ENCODE results near the gene STAG1. TPM values are rescaled to one million over a fixed set of nuclear protein-coding genes. Genes with fewer than 3 reads are reported as not detected.

The STAG1 gene
- total and polyA plus RNA-seq, 2 experiments from 2014 or later = 9.0 to 21.9 TPM

DNA sequence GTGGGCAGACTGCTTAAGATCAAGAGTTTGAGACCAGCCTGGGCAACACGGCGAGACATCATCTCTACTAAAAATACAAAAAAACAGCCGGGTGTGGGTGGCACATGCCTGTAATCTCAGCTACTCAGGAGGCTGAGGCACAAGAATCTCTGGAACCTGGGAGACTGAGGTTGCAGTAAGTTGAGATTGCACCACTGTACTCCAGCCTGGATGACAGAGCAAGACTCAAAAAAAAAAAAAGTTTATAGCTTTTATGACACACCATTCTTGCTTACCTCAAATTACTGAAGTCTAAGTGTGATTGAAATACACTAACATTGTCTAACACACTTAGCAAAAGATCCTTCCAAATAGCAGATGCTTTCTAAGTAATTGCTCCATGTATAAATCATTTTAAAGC is 207.6 kb downstream of the STAG1 start (continued):
- TF ChIP-seq, protein P1, sequence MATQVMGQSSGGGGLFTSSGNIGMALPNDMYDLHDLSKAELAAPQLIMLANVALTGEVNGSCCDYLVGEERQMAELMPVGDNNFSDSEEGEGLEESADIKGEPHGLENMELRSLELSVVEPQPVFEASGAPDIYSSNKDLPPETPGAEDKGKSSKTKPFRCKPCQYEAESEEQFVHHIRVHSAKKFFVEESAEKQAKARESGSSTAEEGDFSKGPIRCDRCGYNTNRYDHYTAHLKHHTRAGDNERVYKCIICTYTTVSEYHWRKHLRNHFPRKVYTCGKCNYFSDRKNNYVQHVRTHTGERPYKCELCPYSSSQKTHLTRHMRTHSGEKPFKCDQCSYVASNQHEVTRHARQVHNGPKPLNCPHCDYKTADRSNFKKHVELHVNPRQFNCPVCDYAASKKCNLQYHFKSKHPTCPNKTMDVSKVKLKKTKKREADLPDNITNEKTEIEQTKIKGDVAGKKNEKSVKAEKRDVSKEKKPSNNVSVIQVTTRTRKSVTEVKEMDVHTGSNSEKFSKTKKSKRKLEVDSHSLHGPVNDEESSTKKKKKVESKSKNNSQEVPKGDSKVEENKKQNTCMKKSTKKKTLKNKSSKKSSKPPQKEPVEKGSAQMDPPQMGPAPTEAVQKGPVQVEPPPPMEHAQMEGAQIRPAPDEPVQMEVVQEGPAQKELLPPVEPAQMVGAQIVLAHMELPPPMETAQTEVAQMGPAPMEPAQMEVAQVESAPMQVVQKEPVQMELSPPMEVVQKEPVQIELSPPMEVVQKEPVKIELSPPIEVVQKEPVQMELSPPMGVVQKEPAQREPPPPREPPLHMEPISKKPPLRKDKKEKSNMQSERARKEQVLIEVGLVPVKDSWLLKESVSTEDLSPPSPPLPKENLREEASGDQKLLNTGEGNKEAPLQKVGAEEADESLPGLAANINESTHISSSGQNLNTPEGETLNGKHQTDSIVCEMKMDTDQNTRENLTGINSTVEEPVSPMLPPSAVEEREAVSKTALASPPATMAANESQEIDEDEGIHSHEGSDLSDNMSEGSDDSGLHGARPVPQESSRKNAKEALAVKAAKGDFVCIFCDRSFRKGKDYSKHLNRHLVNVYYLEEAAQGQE (IDR thresholded peaks at IDR 0.05; ENCODE audit: unreplicated experiment) = no peak
- TF ChIP-seq ETS1 (IDR thresholded peaks at IDR 0.05) = no peak

DNA sequence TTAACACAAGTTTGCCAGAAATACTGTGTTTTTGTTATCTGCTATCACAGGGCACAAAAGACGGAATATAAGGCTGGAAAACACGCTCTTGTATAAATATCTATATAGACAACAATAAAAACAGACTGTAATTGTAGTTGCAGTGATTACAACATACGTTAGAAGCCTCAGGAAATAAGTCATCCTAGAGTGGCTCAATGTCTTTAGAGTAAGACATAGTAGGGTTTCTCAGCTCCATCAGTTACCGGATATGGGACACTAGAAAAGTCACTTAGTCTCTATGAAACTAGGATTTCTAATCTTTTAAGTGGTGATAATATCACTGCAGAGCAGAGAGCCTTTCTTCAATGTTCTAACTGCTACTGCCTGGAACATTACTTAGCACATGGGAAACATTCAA is 208.8 kb downstream of the STAG1 start:
- Histone ChIP-seq H3K79me2 (replicated peaks; ENCODE audit: insufficient read depth) (no peaks in the 10 kb centered on the region), H2AFZ (no peak overlapping the region), H3K27ac (ENCODE audit: low read depth) (no peak overlapping the region), H3F3A (replicated peaks; ENCODE audit: low read depth) (no peaks in the 10 kb centered on the region), H3K4me3 (no peak overlapping the region), H4K20me1 (replicated peaks; ENCODE audit: insufficient read depth) (no peaks in the 10 kb centered on the region), H3K27me3 (ENCODE audit: insufficient read depth) (no peaks in the 10 kb centered on the region), H3K4me2 (no peak overlapping the region), H3K9me2 (ENCODE audit: insufficient read depth) (no peaks in the 10 kb centered on the region), H3K4me1 (ENCODE audit: insufficient read depth) (peaks cover 8% of the 10 kb centered on the region; the same call in 1 of the 2 replicates), H3K36me3 (ENCODE audit: insufficient read depth) (no peaks in the 10 kb centered on the region)
- no peak for DNase-seq (ENCODE audit: low spot score)
- Mint-ChIP-seq H3K9me3 (no peaks in the 10 kb centered on the region), H3K36me3 (ENCODE audit: low read depth) (no peaks in the 10 kb centered on the region; the same call in 2 of the 3 replicates), H3K27ac (no peak overlapping the region), H3K4me3 (no peak overlapping the region), H3K4me1 (peaks cover 8% of the 10 kb centered on the region; the same call in 2 of the 3 replicates), H3K27me3 (ENCODE audit: insufficient read depth, low read depth, poor library complexity) (no peaks in the 10 kb centered on the region)
- no peak for TF ChIP-seq STAT1 (IDR thresholded peaks at IDR 0.05; ENCODE audit: unreplicated experiment)
- TF ChIP-seq JUNB (IDR thresholded peaks at IDR 0.05; ENCODE audit: unreplicated experiment) = no peak
- TF ChIP-seq ZNF462 (CRISPR knock-in tag; IDR thresholded peaks at IDR 0.05) = no peak
- TF ChIP-seq EZH2 (IDR thresholded peaks at IDR 0.05; ENCODE audit: low read depth, unreplicated experiment) = no peak
- ATAC-seq = no peak
